Measurements from ENCODE around the gene PAX4. TPM values are rescaled to one million over a fixed set of nuclear protein-coding genes. Genes with fewer than 3 reads are reported as not detected.

The PAX4 gene
- total RNA-seq, 2 donors from 2014 or later: 0.24 TPM; not detected in 1

DNA sequence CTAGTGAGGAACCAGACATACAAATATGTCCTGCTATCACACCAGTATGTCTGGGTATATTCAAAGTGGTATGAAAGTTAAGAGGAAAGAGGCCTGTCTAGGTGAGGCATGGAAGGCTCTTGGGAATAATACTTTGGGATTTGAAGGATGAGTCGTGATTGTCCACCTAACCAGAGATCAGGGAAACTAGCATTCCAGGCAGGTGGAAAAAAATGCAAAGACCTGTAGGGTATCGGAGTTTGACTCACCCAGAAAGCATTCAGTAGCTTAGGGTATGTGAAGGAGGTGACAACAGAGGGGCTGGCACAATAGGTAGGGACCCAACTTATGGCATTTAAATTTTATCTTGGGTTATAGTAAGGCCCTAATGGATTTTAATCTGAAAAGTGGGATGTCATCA, 31.6 kb downstream of the PAX4 start:
- H3K4me1 Mint-ChIP-seq: peaks cover 24% of the 10 kb centered on the region
- Histone ChIP-seq H3K36me3 (ENCODE audit: control insufficient read depth, insufficient read depth, low read length) (peaks cover 42% of the 10 kb centered on the region), H3K4me3 (ENCODE audit: low read length) (peak overlapping the region; percentile 94), H3K4me1 (ENCODE audit: control insufficient read depth, insufficient read depth, low read length) (peaks cover 17% of the 10 kb centered on the region), H3K9me3 (ENCODE audit: control insufficient read depth, low read length) (peaks cover 5% of the 10 kb centered on the region), H3K27ac (ENCODE audit: low read depth, low read length) (no peak overlapping the region), H3K27me3 (ENCODE audit: control insufficient read depth, insufficient read depth, low read length, poor library complexity, severe bottlenecking) (no peaks in the 10 kb centered on the region), H3K9ac (ENCODE audit: extremely low read depth, low read length, poor library complexity, severe bottlenecking) (no peak overlapping the region)
- DNase-seq: no peak
- H3K4me3 Mint-ChIP-seq: no peak overlapping the region
- no peak overlapping the region for H3K27ac Mint-ChIP-seq
- WGBS, 2 experiments (ENCODE audit: insufficient coverage in 1 of 2, insufficient read length in 1 of 2): 85 to 90% methylated on average over 2 of the region's 2 CpGs
- peaks cover 21% of the 10 kb centered on the region for H3K27me3 Mint-ChIP-seq (ENCODE audit: insufficient read depth)
- TF ChIP-seq, protein P1, sequence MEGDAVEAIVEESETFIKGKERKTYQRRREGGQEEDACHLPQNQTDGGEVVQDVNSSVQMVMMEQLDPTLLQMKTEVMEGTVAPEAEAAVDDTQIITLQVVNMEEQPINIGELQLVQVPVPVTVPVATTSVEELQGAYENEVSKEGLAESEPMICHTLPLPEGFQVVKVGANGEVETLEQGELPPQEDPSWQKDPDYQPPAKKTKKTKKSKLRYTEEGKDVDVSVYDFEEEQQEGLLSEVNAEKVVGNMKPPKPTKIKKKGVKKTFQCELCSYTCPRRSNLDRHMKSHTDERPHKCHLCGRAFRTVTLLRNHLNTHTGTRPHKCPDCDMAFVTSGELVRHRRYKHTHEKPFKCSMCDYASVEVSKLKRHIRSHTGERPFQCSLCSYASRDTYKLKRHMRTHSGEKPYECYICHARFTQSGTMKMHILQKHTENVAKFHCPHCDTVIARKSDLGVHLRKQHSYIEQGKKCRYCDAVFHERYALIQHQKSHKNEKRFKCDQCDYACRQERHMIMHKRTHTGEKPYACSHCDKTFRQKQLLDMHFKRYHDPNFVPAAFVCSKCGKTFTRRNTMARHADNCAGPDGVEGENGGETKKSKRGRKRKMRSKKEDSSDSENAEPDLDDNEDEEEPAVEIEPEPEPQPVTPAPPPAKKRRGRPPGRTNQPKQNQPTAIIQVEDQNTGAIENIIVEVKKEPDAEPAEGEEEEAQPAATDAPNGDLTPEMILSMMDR (conservative IDR thresholded peaks at IDR 0.05): no peak
- H3K36me3 Mint-ChIP-seq (ENCODE audit: low read depth): peaks cover 41% of the 10 kb centered on the region
- no peaks in the 10 kb centered on the region for H3K9me3 Mint-ChIP-seq

DNA sequence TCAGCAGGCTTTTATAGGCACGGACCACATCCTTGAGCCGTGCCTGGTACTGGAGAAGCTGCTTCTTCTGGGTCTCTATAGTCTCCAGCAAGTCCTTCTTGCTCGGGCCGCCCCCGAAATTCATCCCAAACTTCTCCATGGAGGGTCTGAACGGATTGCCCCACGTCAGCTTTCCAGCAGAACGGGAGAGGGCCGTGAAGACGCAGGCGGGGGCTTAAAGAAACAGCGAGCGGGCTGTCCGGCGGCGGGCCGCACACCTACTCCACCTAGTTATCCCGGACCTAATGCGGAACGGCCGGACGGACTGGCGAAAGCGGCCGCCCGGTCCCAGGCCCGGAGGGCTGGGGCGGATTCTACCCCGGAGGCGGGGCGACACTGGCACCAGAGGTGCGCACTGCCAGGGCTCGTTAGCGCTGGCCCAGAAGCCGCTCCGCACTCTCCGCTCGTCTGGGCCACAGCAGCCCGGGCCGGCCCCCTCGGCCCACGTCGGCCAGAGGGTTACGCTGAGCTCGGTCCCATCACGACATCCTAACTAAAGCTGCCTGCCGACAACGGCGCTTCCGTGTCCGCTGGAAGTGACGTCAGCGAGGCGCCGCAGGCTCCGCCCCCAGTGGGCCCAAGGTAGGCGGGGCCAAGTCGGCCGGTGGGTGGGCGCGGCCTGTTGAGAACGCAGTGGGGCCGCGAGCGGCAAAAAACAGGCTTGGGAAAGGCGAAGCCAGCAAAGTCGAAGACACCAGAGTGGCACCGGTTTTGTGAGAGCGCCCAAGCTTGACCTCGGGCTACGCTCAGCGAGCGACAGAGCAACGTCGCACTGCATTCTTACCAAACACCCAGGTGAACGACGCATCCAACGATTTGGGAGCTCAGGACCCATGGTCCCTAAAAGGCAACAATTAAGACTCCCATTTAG, 32.6 kb downstream of the PAX4 start, which contains the start of gene GCC1:
TSS of gene GCC1 (minus strand) at position 553 of the 910 bp plus-strand sequence. CDS start at position 139, 414 bp downstream.
- Histone ChIP-seq H3K27me3 (ENCODE audit: control insufficient read depth, insufficient read depth, low read length, poor library complexity, severe bottlenecking) (no peaks in the 10 kb centered on the region), H3K9me3 (ENCODE audit: control insufficient read depth, low read length) (peaks cover 5% of the 10 kb centered on the region), H3K9ac (ENCODE audit: extremely low read depth, low read length, poor library complexity, severe bottlenecking) (peak within 1 kb of the TSS; percentile 82), H3K27ac (ENCODE audit: low read depth, low read length) (peak within 1 kb of the TSS; percentile 40), H3K4me1 (ENCODE audit: control insufficient read depth, insufficient read depth, low read length) (peaks cover 17% of the 10 kb centered on the region), H3K4me3 (ENCODE audit: low read length) (peak within 1 kb of the TSS; percentile 94), H3K36me3 (ENCODE audit: control insufficient read depth, insufficient read depth, low read length) (peaks cover 41% of the 10 kb centered on the region)
- WGBS, 2 experiments (ENCODE audit: insufficient coverage in 1 of 2, insufficient read length in 1 of 2): 6 to 16% methylated on average over 44 to 78 of the region's 78 CpGs
- TF ChIP-seq, protein P1 (conservative IDR thresholded peaks at IDR 0.05): no peak
- peak within 1 kb of the TSS; percentile 88 for H3K27ac Mint-ChIP-seq
- H3K36me3 Mint-ChIP-seq (ENCODE audit: low read depth): peaks cover 37% of the 10 kb centered on the region
- peak within 1 kb of the TSS; percentile 85 for H3K4me3 Mint-ChIP-seq
- peak; percentile 98 for DNase-seq
- peaks cover 21% of the 10 kb centered on the region for H3K27me3 Mint-ChIP-seq (ENCODE audit: insufficient read depth)
- H3K4me1 Mint-ChIP-seq: peaks cover 24% of the 10 kb centered on the region
- no peaks in the 10 kb centered on the region for H3K9me3 Mint-ChIP-seq

DNA sequence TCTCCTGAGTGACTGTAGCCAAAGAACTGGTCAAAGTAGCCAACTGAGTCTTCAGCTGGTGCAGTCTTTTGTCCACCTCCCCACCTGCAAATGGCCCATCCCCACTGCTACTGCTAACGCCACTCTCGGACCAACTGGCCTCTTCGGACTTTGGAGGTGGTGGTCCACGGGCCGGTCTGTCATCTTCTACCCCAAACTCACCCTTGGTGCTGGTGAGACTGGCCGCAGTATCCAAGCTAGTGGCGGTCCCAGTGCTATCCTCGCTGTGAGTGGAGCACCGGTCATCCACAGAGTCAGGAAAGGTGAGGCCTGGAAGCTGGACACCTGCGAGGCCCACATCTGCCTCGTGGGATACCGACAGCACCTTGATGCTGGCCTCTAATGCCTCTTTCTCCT, 33.3 kb downstream of the PAX4 start:
- Mint-ChIP-seq H3K27me3 (ENCODE audit: insufficient read depth) (peaks cover 21% of the 10 kb centered on the region), H3K4me1 (peaks cover 23% of the 10 kb centered on the region), H3K4me3 (peak overlapping the region; percentile 85), H3K9me3 (no peaks in the 10 kb centered on the region), H3K27ac (peak overlapping the region; percentile 88), H3K36me3 (ENCODE audit: low read depth) (peaks cover 33% of the 10 kb centered on the region)
- Histone ChIP-seq H3K27me3 (ENCODE audit: control insufficient read depth, insufficient read depth, low read length, poor library complexity, severe bottlenecking) (no peaks in the 10 kb centered on the region), H3K9me3 (ENCODE audit: control insufficient read depth, low read length) (peaks cover 5% of the 10 kb centered on the region), H3K27ac (ENCODE audit: low read depth, low read length) (no peak overlapping the region), H3K9ac (ENCODE audit: extremely low read depth, low read length, poor library complexity, severe bottlenecking) (peak overlapping the region; percentile 82), H3K36me3 (ENCODE audit: control insufficient read depth, insufficient read depth, low read length) (peaks cover 36% of the 10 kb centered on the region), H3K4me1 (ENCODE audit: control insufficient read depth, insufficient read depth, low read length) (peaks cover 14% of the 10 kb centered on the region), H3K4me3 (ENCODE audit: low read length) (peak overlapping the region; percentile 94)
- DNase-seq: peak; percentile 47
- WGBS, 2 experiments (ENCODE audit: insufficient coverage in 1 of 2, insufficient read length in 1 of 2): 15 to 49% methylated on average over 4 to 12 of the region's 12 CpGs
- TF ChIP-seq, protein P1 (conservative IDR thresholded peaks at IDR 0.05): no peak
